EL (cell line): ENCODE results near the gene ITGAX.

Source experiments
- DNase-seq: peaks from one replicate; pipeline ENCODE4 v3.0.0-alpha.2; 2016

The ITGAX gene

GRCh38 chr16:31376705-31377104 lies 21.7 kb downstream of the ITGAX start:
- DNase-seq, result no peak

GRCh38 chr16:31377210-31377903 lies 22.4 kb downstream of the ITGAX start:
- no peak for DNase-seq

GRCh38 chr16:31380201-31380600 lies 25.2 kb downstream of the ITGAX start:
- no peak for DNase-seq

- DNase-seq, result peak; percentile 51
These were observed 27.6 kb downstream of the ITGAX start for GRCh38 chr16:31382485-31383161.

- no peak for DNase-seq
These were observed 30.7 kb downstream of the ITGAX start for GRCh38 chr16:31385680-31386079.

- peak; percentile 27 for DNase-seq
These were observed 31.4 kb downstream of the ITGAX start for GRCh38 chr16:31386157-31386984.

GRCh38 chr16:31388535-31388934 lies 33.6 kb downstream of the ITGAX start:
- DNase-seq, result no peak

GRCh38 chr16:31390504-31391041 lies 35.6 kb downstream of the ITGAX start:
- DNase-seq, result no peak

GRCh38 chr16:31393056-31393455 lies 38.1 kb downstream of the ITGAX start, which contains the start of gene ITGAD:
Gene ITGAD, plus strand, starts transcription at chr16:31393335. Its CDS starts 26 bp downstream, at chr16:31393361.
- DNase-seq, result no peak

- DNase-seq, result no peak
These were observed 40.7 kb downstream of the ITGAX start for GRCh38 chr16:31395647-31396046.

- no peak for DNase-seq
These were observed 42.2 kb downstream of the ITGAX start for GRCh38 chr16:31397096-31397660.

GRCh38 chr16:31397701-31398100 lies 42.7 kb downstream of the ITGAX start:
- DNase-seq, result no peak

GRCh38 chr16:31400191-31400590 lies 45.2 kb downstream of the ITGAX start:
- no peak for DNase-seq

- DNase-seq, result no peak
These were observed 46.5 kb downstream of the ITGAX start for GRCh38 chr16:31401436-31401835.

GRCh38 chr16:31402687-31403086 lies 47.7 kb downstream of the ITGAX start:
- DNase-seq, result peak; percentile 44

- no peak for DNase-seq
These were observed 48.8 kb downstream of the ITGAX start for GRCh38 chr16:31403590-31404352.

- peak; percentile 9 for DNase-seq
These were observed 49.5 kb downstream of the ITGAX start for GRCh38 chr16:31404353-31405064.

- no peak for DNase-seq
These were observed 52.4 kb downstream of the ITGAX start for GRCh38 chr16:31407406-31407805.

- DNase-seq, result peak; percentile 59
These were observed 54.5 kb downstream of the ITGAX start for GRCh38 chr16:31409433-31409832.

- no peak for DNase-seq
These were observed 55.1 kb downstream of the ITGAX start for GRCh38 chr16:31410082-31410481.
